ENCODE measurements around the gene SRP68. TPM values are rescaled to one million over a fixed set of nuclear protein-coding genes. Genes with fewer than 3 reads are reported as not detected.
"Not testable (repeated sequence)": the region's sequence is repeated elsewhere in the genome, so short reads cannot be mapped to it uniquely, and the experiment has no call there.

Gene SRP68
- total and polyA plus RNA-seq, 4 donors: 17.7 to 36.7 (median 28.7) TPM

- Histone ChIP-seq H3K9me3 (ENCODE audit: control insufficient read depth in 4 of 4, low read length in 3 of 4) (no peaks in the 10 kb centered on the region), H3K27ac (ENCODE audit: low read depth in 1 of 2, low read length in 2 of 2) (no peak overlapping the region), H3K9ac (ENCODE audit: low read depth in 1 of 2, low read length in 2 of 2) (no peak overlapping the region), H3K27me3 (ENCODE audit: control insufficient read depth in 4 of 4, insufficient read depth in 4 of 4, low read length in 3 of 4) (no peaks in the 10 kb centered on the region), H3K4me3 (ENCODE audit: low read depth in 1 of 3, low read length in 3 of 3) (no peak overlapping the region), H3K4me1 (ENCODE audit: control insufficient read depth in 4 of 4, insufficient read depth in 4 of 4, low read length in 3 of 4) (no peaks in the 10 kb centered on the region), H3K36me3 (ENCODE audit: control insufficient read depth in 4 of 4, insufficient read depth in 3 of 4, low read depth in 1 of 4, low read length in 3 of 4) (peaks cover 26 to 83% (median 66%) of the 10 kb centered on the region in 4 donors)
- no peak for DNase-seq (ENCODE audit: low spot score)
- TF ChIP-seq HNF4G (IDR thresholded peaks at IDR 0.05): no peak
- no peak for TF ChIP-seq NR2F2 (IDR thresholded peaks at IDR 0.05)
- no peak for TF ChIP-seq RAD21 (IDR thresholded peaks at IDR 0.05)
- WGBS: 89% methylated on average over 9 of the region's 9 CpGs
Measured at GRCh38 chr17:76048025-76048605, 24.2 kb downstream of the SRP68 start.

GRCh38 chr17:76046064-76046463 lies 26.3 kb downstream of the SRP68 start:
- TF ChIP-seq, protein P1, sequence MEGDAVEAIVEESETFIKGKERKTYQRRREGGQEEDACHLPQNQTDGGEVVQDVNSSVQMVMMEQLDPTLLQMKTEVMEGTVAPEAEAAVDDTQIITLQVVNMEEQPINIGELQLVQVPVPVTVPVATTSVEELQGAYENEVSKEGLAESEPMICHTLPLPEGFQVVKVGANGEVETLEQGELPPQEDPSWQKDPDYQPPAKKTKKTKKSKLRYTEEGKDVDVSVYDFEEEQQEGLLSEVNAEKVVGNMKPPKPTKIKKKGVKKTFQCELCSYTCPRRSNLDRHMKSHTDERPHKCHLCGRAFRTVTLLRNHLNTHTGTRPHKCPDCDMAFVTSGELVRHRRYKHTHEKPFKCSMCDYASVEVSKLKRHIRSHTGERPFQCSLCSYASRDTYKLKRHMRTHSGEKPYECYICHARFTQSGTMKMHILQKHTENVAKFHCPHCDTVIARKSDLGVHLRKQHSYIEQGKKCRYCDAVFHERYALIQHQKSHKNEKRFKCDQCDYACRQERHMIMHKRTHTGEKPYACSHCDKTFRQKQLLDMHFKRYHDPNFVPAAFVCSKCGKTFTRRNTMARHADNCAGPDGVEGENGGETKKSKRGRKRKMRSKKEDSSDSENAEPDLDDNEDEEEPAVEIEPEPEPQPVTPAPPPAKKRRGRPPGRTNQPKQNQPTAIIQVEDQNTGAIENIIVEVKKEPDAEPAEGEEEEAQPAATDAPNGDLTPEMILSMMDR (IDR thresholded peaks at IDR 0.05; ENCODE audit: low read depth, low read length, missing input control): no peak
- TF ChIP-seq SP1 (IDR thresholded peaks at IDR 0.05) (no peak), RAD21 (IDR thresholded peaks at IDR 0.05) (no peak), FOXA2 (IDR thresholded peaks at IDR 0.05) (no peak), HNF4A (conservative IDR thresholded peaks at IDR 0.05) (no peak), FOXA1 (IDR thresholded peaks at IDR 0.05) (no peak)
- TF ChIP-seq, protein P2, sequence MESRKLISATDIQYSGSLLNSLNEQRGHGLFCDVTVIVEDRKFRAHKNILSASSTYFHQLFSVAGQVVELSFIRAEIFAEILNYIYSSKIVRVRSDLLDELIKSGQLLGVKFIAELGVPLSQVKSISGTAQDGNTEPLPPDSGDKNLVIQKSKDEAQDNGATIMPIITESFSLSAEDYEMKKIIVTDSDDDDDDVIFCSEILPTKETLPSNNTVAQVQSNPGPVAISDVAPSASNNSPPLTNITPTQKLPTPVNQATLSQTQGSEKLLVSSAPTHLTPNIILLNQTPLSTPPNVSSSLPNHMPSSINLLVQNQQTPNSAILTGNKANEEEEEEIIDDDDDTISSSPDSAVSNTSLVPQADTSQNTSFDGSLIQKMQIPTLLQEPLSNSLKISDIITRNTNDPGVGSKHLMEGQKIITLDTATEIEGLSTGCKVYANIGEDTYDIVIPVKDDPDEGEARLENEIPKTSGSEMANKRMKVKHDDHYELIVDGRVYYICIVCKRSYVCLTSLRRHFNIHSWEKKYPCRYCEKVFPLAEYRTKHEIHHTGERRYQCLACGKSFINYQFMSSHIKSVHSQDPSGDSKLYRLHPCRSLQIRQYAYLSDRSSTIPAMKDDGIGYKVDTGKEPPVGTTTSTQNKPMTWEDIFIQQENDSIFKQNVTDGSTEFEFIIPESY (IDR thresholded peaks at IDR 0.05): no peak
- H3K9ac ChIP-seq (ENCODE audit: low read depth in 1 of 2, low read length in 2 of 2): no peak overlapping the region
- H3K27ac ChIP-seq (ENCODE audit: low read depth in 1 of 2, low read length in 2 of 2): no peak overlapping the region
- no peak overlapping the region for H3K4me3 ChIP-seq (ENCODE audit: low read depth in 1 of 3, low read length in 3 of 3)
- no peaks in the 10 kb centered on the region for H3K27me3 ChIP-seq (ENCODE audit: control insufficient read depth in 4 of 4, insufficient read depth in 4 of 4, low read length in 3 of 4)
- no peaks in the 10 kb centered on the region for H3K9me3 ChIP-seq (ENCODE audit: control insufficient read depth in 4 of 4, low read length in 3 of 4)
- H3K36me3 ChIP-seq (ENCODE audit: control insufficient read depth in 4 of 4, insufficient read depth in 3 of 4, low read depth in 1 of 4, low read length in 3 of 4): peaks cover 24 to 88% (median 76%) of the 10 kb centered on the region in 4 donors
- 95% methylated on average over 8 of the region's 8 CpGs for WGBS
- DNase-seq (ENCODE audit: low spot score): no peak
- H3K4me1 ChIP-seq (ENCODE audit: control insufficient read depth in 4 of 4, insufficient read depth in 4 of 4, low read length in 3 of 4): no peaks in the 10 kb centered on the region

DNA sequence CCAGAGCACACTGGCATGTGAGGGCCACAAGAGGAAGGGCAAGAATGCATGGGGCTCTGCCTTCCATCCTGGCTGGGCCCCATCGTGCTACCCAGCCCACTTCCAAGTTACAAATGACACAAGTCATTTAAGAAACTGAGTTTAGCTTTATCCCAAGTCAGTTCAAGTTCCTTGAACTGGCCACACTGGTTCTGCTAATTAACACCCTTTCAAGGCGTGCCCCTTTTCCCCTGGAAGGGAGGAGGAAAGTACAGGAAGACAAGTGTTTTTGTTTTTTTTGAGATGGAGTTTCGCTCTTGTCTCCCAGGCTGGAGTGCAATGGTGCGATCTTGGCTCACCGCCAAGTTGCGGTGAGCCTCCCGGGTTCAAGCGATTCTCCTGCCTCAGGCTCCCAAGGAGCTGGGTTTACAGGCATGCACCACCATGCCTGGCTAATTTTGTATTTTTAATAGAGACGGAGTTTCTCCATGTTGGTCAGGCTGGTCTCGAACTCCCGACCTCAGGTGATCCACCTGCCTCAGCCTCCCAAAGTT lies 27.8 kb downstream of the SRP68 start:
- WGBS: 82% methylated on average over 11 of the region's 11 CpGs
- not testable (repeated sequence) for H3K27me3 ChIP-seq (ENCODE audit: control insufficient read depth in 4 of 4, insufficient read depth in 4 of 4, low read length in 3 of 4); H3K9ac ChIP-seq (ENCODE audit: low read depth in 1 of 2, low read length in 2 of 2); H3K9me3 ChIP-seq (ENCODE audit: control insufficient read depth in 4 of 4, low read length in 3 of 4); H3K4me1 ChIP-seq (ENCODE audit: control insufficient read depth in 4 of 4, insufficient read depth in 4 of 4, low read length in 3 of 4); H3K27ac ChIP-seq (ENCODE audit: low read depth in 1 of 2, low read length in 2 of 2); DNase-seq (ENCODE audit: low spot score); H3K4me3 ChIP-seq (ENCODE audit: low read depth in 1 of 3, low read length in 3 of 3)
- H3K36me3 ChIP-seq (ENCODE audit: control insufficient read depth in 4 of 4, insufficient read depth in 3 of 4, low read depth in 1 of 4, low read length in 3 of 4): peaks cover 26 to 89% (median 80%) of the 10 kb centered on the region in 4 donors

DNA sequence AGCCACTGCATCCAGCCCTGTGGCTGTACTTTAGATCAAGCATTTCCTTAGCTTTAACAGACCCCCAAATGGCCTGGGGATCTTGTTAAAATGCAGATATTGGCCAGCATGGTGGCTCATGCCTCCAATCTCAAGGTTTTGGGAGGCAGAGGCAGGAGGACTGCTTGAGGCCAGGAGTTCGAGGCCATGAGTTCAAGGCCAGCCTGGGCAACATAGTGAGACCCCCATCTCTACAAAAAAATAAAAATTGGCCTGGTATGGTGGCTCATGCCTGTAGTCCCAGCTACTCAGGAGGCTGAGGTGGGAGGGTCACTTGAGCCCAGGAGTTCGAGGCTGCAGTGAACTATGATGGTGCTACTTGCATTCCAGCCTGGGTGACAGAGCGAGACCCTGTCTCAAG lies 29.4 kb downstream of the SRP68 start:
- DNase-seq (ENCODE audit: low spot score); H3K4me3 ChIP-seq (ENCODE audit: low read depth in 1 of 3, low read length in 3 of 3); H3K27me3 ChIP-seq (ENCODE audit: control insufficient read depth in 4 of 4, insufficient read depth in 4 of 4, low read length in 3 of 4); H3K9ac ChIP-seq (ENCODE audit: low read depth in 1 of 2, low read length in 2 of 2); H3K4me1 ChIP-seq (ENCODE audit: control insufficient read depth in 4 of 4, insufficient read depth in 4 of 4, low read length in 3 of 4); H3K27ac ChIP-seq (ENCODE audit: low read depth in 1 of 2, low read length in 2 of 2); H3K9me3 ChIP-seq (ENCODE audit: control insufficient read depth in 4 of 4, low read length in 3 of 4): not testable (repeated sequence)
- 98% methylated on average over 3 of the region's 3 CpGs for WGBS
- H3K36me3 ChIP-seq (ENCODE audit: control insufficient read depth in 4 of 4, insufficient read depth in 3 of 4, low read depth in 1 of 4, low read length in 3 of 4): peaks cover 20 to 89% (median 78%) of the 10 kb centered on the region in 4 donors
